GM19372 (cell line): ENCODE measurements around the gene ARSJ.

ENCODE experiments used
- ATAC-seq: cut with Tn5 transposase; IDR thresholded peaks from one replicate; pipeline ENCODE4 v1.9.1; 2021; ENCODE audit warnings: mild to moderate bottlenecking, low read depth, moderate library complexity; ENCODE audit not compliant: unreplicated experiment

The ARSJ gene

GRCh38 chr4:113905301-113905700, 74.1 kb downstream of the ARSJ start:
- ATAC-seq, result no peak

- no peak for ATAC-seq
Observed at GRCh38 chr4:113904877-113905276, 74.6 kb downstream of the ARSJ start.

- no peak for ATAC-seq
Observed at GRCh38 chr4:113901994-113902787, 77.3 kb downstream of the ARSJ start.

- peak; percentile 93 for ATAC-seq
Observed at GRCh38 chr4:113899271-113900070, 80.0 kb downstream of the ARSJ start.

- ATAC-seq, result no peak
Observed at GRCh38 chr4:113893546-113893945, 85.9 kb downstream of the ARSJ start.

GRCh38 chr4:113888006-113888405, 91.4 kb downstream of the ARSJ start:
- ATAC-seq, result no peak

GRCh38 chr4:113885291-113885690, 94.2 kb downstream of the ARSJ start:
- ATAC-seq, result no peak

- ATAC-seq, result no peak
Observed at GRCh38 chr4:113884655-113885054, 94.8 kb downstream of the ARSJ start.

GRCh38 chr4:113882668-113883067, 96.8 kb downstream of the ARSJ start:
- no peak for ATAC-seq

- ATAC-seq, result no peak
Observed at GRCh38 chr4:113881256-113881655, 98.2 kb downstream of the ARSJ start.

- no peak for ATAC-seq
Observed at GRCh38 chr4:113880240-113881028, 99.0 kb downstream of the ARSJ start.

GRCh38 chr4:113878668-113879067, 100.8 kb downstream of the ARSJ start:
- no peak for ATAC-seq

GRCh38 chr4:113874480-113874879, 105.0 kb downstream of the ARSJ start:
- no peak for ATAC-seq

- no peak for ATAC-seq
Observed at GRCh38 chr4:113873508-113873907, 105.9 kb downstream of the ARSJ start.

- ATAC-seq, result no peak
Observed at GRCh38 chr4:113872426-113873260, 106.8 kb downstream of the ARSJ start.

- no peak for ATAC-seq
Observed at GRCh38 chr4:113871080-113871479, 108.4 kb downstream of the ARSJ start.

GRCh38 chr4:113869743-113870375, 109.6 kb downstream of the ARSJ start:
- peak; percentile 70 for ATAC-seq

GRCh38 chr4:113866611-113867010, 112.8 kb downstream of the ARSJ start:
- no peak for ATAC-seq

- no peak for ATAC-seq
Observed at GRCh38 chr4:113858924-113859323, 120.5 kb downstream of the ARSJ start.

- ATAC-seq, result no peak
Observed at GRCh38 chr4:113851816-113852215, 127.6 kb downstream of the ARSJ start.
